GM19468 (cell line): Measurements from ENCODE around the gene MAST2.

ENCODE experiments used
- ATAC-seq: cut with Tn5 transposase; IDR thresholded peaks from one replicate; pipeline ENCODE4 v1.9.1; 2021; ENCODE audit warnings: mild to moderate bottlenecking, moderate library complexity, moderate number of reproducible peaks; ENCODE audit not compliant: unreplicated experiment; ENCODE audit errors: extremely low read depth

The MAST2 gene

DNA sequence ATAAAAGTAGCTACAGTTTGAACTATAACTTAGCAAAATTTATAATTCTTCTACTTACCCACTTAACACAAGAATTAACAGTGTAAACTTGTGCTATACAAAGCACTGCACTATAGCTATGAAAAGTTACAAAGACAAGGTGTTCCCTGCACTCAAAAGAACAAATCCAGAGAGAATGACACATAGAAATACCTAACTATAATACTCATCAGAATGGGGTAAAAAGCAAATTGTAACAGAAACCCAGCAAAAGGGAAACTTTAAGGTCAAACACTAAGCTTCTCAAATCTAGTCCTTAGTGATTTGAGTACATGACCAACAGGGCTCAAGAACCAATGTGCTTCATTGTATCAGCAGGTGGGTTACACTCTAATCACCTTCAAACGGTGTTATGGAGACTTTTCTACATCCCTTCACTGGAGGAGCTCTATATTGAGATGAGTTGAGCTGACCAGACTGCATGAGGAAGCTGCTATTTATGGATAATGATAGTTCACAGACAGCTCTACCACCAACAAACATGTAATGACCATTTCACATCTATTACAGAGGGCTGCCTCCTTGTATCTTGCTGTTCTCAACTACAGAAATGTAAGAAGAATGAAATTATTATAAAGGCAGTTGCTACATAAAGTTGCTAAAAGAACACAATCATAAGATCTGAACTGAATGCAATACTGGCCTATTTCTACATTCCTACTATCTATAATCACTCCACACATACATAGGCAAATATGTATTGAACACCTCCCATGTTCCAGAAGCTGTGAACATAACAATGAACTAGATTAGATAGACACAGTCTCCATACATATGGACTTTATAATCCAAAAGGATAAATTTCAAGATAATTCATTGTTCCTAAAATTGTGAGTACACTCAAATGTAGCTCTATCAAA lies 281.4 kb downstream of the MAST2 start:
- ATAC-seq, result no peak
